ENCODE measurements around the gene SVOP.

The SVOP gene

GRCh38 chr12:108938247-108938924 is 82.5 kb downstream of the SVOP start:
- TF ChIP-seq SIN3A (IDR thresholded peaks at IDR 0.05; ENCODE audit: borderline replicate concordance, insufficient read depth, low read length) (no peak), FOXP2 (optimal IDR thresholded peaks at IDR 0.05; ENCODE audit: borderline replicate concordance, extremely low read depth, extremely low read length, insufficient read depth) (no peak), TAF1 (IDR thresholded peaks at IDR 0.05; ENCODE audit: borderline replicate concordance, insufficient read depth, low read length) (no peak), REST (IDR thresholded peaks at IDR 0.05; ENCODE audit: insufficient read depth in 1 of 2, low read depth in 2 of 2, low read length in 2 of 2) (no peak), POLR2AphosphoS5 (IDR thresholded peaks at IDR 0.05; ENCODE audit: low read depth, low read length) (no peak)

GRCh38 chr12:108935159-108935763 is 85.6 kb downstream of the SVOP start:
- TF ChIP-seq SIN3A (IDR thresholded peaks at IDR 0.05; ENCODE audit: borderline replicate concordance, insufficient read depth, low read length) (no peak), POLR2AphosphoS5 (IDR thresholded peaks at IDR 0.05; ENCODE audit: low read depth, low read length) (no peak), FOXP2 (optimal IDR thresholded peaks at IDR 0.05; ENCODE audit: borderline replicate concordance, extremely low read depth, extremely low read length, insufficient read depth) (no peak), TAF1 (IDR thresholded peaks at IDR 0.05; ENCODE audit: borderline replicate concordance, insufficient read depth, low read length) (no peak), REST (IDR thresholded peaks at IDR 0.05; ENCODE audit: insufficient read depth in 1 of 2, low read depth in 2 of 2, low read length in 2 of 2) (no peak)

- TF ChIP-seq SIN3A (IDR thresholded peaks at IDR 0.05; ENCODE audit: borderline replicate concordance, insufficient read depth, low read length): no peak
- TF ChIP-seq FOXP2 (optimal IDR thresholded peaks at IDR 0.05; ENCODE audit: borderline replicate concordance, extremely low read depth, extremely low read length, insufficient read depth): no peak
- TF ChIP-seq TAF1 (IDR thresholded peaks at IDR 0.05; ENCODE audit: borderline replicate concordance, insufficient read depth, low read length): no peak
- no peak for TF ChIP-seq POLR2AphosphoS5 (IDR thresholded peaks at IDR 0.05; ENCODE audit: low read depth, low read length)
- no peak for TF ChIP-seq REST (IDR thresholded peaks at IDR 0.05; ENCODE audit: insufficient read depth in 1 of 2, low read depth in 2 of 2, low read length in 2 of 2)
These were observed 86.9 kb downstream of the SVOP start for GRCh38 chr12:108933949-108934348.

GRCh38 chr12:108930756-108931155 is 90.1 kb downstream of the SVOP start:
- no peak for TF ChIP-seq SIN3A (IDR thresholded peaks at IDR 0.05; ENCODE audit: borderline replicate concordance, insufficient read depth, low read length)

GRCh38 chr12:108930155-108930554 is 90.7 kb downstream of the SVOP start:
- TF ChIP-seq REST (IDR thresholded peaks at IDR 0.05; ENCODE audit: insufficient read depth in 1 of 2, low read depth in 2 of 2, low read length in 2 of 2): no peak
- no peak for TF ChIP-seq SIN3A (IDR thresholded peaks at IDR 0.05; ENCODE audit: borderline replicate concordance, insufficient read depth, low read length)
- no peak for TF ChIP-seq TAF1 (IDR thresholded peaks at IDR 0.05; ENCODE audit: borderline replicate concordance, insufficient read depth, low read length)

All from PFSK-1 (cell line).